HCT116 (cell line): ENCODE measurements around the gene SVEP1.

Experiments used
- CEBPB ChIP-seq: IDR thresholded peaks from 2 replicates; pipeline ENCODE4 v1.6.1; 2012; ENCODE audit warnings: low read depth
- EZH2 ChIP-seq: fragments of 200-600 bp; sonication (generic); IDR thresholded peaks from 2 replicates; pipeline ENCODE4 v1.6.1; 2017; ENCODE audit warnings: antibody characterized with exemption, mixed run types
- ZNF274 ChIP-seq: fragments of 200-500 bp; sonication (Bioruptor generic); IDR thresholded peaks from 2 replicates; pipeline ENCODE4 v1.6.1; 2014; ENCODE audit warnings: mild to moderate bottlenecking, low read depth, low read length, inconsistent platforms
- TF ChIP-seq, protein P1 (sequence below), 3 experiments: fragments of 200-600 bp in 1 of 3; sonication (generic) in 1 of 3; IDR thresholded peaks in 2 of 3; conservative IDR thresholded peaks in 1 of 3; 2 replicates each; pipeline ENCODE4 v1.5.1; 2012 to 2017; ENCODE audit warnings: low read depth in 2 of 3, low read length in 2 of 3, antibody characterized with exemption in 1 of 3, borderline replicate concordance in 1 of 3, control low read depth in 1 of 3, mild to moderate bottlenecking in 1 of 3, mixed read lengths in 1 of 3, mixed run types in 1 of 3, moderate library complexity in 1 of 3; ENCODE audit not compliant: insufficient read depth in 1 of 3

DNA sequence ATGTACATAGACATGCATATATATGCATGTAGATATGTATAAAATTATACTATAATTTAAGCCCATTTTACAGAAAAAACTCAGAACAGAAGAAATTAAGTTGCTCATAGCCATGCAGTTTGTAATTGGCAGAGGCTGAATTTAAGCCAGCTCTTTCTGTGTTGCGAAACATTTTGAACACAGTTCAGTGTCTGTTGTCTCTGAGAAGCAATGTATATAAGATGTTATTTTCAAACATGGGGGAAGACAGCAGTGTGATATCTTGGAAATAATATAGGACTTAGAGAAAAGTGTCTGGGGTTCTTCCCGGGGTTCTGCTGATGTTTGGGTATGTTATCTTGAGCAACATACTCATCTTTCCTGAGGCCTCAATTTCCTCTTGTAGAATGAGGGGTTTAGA is 37.6 kb downstream of the SVEP1 start:
- TF ChIP-seq EZH2 (no peak), ZNF274 (no peak), CEBPB (no peak)
- TF ChIP-seq, protein P1, sequence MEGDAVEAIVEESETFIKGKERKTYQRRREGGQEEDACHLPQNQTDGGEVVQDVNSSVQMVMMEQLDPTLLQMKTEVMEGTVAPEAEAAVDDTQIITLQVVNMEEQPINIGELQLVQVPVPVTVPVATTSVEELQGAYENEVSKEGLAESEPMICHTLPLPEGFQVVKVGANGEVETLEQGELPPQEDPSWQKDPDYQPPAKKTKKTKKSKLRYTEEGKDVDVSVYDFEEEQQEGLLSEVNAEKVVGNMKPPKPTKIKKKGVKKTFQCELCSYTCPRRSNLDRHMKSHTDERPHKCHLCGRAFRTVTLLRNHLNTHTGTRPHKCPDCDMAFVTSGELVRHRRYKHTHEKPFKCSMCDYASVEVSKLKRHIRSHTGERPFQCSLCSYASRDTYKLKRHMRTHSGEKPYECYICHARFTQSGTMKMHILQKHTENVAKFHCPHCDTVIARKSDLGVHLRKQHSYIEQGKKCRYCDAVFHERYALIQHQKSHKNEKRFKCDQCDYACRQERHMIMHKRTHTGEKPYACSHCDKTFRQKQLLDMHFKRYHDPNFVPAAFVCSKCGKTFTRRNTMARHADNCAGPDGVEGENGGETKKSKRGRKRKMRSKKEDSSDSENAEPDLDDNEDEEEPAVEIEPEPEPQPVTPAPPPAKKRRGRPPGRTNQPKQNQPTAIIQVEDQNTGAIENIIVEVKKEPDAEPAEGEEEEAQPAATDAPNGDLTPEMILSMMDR (IDR thresholded peaks at IDR 0.05 in 2 of 3, conservative IDR thresholded peaks at IDR 0.05 in 1 of 3; ENCODE audit: borderline replicate concordance in 1 of 3, insufficient read depth in 1 of 3, low read depth in 2 of 3, low read length in 2 of 3) = no peak
